Measurements from ENCODE around the gene UBE2S. TPM values are rescaled to one million over a fixed set of nuclear protein-coding genes. Genes with fewer than 3 reads are reported as not detected.

Gene UBE2S
- total RNA-seq, 4 donors from 2014 or later: 3.2 to 141 (median 21.5) TPM

DNA sequence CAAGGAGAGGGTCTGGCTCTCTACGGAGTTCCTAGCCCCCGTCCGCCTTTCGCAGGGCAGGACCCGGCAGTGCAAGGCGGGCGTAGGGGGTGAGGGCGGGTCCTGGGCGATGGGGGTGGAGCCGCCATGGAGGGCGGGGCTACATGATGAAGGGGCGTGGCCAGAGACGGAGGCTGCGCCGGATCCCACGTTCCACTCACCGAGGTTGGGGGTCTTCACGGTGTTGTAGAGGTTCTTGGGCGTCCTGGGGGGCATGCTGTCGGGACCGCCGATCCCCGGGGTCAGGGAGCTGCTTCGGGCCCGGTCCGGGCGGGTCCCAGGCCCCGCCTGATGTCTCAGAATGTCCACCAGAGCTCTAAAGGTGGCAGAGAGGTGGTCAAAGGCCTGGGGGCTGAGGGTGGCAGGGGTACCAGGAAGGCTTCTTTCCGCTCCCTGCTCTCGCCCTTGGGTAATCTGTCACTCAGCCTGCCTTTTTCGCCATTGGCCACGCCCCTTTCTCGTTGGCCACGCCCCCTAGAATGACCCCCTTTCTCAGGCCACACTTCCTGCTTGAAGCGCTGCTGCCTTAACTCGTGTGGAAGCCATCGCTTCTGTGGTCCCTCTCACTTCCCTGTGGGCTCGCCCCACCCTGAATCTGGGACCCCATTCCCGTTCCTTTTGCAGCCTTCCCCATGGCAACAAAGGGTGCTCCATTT, 33.0 kb upstream of the UBE2S start:
- H3K4me3 ChIP-seq: no peak overlapping the region
- no peaks in the 10 kb centered on the region for H3K9me3 ChIP-seq
- H3K27me3 ChIP-seq: peaks cover 17 to 54% of the 10 kb centered on the region in 2 donors
- DNase-seq: no peak
- no peak overlapping the region for H3K27ac ChIP-seq
- TF ChIP-seq, protein P1, sequence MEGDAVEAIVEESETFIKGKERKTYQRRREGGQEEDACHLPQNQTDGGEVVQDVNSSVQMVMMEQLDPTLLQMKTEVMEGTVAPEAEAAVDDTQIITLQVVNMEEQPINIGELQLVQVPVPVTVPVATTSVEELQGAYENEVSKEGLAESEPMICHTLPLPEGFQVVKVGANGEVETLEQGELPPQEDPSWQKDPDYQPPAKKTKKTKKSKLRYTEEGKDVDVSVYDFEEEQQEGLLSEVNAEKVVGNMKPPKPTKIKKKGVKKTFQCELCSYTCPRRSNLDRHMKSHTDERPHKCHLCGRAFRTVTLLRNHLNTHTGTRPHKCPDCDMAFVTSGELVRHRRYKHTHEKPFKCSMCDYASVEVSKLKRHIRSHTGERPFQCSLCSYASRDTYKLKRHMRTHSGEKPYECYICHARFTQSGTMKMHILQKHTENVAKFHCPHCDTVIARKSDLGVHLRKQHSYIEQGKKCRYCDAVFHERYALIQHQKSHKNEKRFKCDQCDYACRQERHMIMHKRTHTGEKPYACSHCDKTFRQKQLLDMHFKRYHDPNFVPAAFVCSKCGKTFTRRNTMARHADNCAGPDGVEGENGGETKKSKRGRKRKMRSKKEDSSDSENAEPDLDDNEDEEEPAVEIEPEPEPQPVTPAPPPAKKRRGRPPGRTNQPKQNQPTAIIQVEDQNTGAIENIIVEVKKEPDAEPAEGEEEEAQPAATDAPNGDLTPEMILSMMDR (IDR thresholded peaks at IDR 0.05): no peak
- no peak for TF ChIP-seq POLR2A (IDR thresholded peaks at IDR 0.05)
- H3K4me1 ChIP-seq: no peaks in the 10 kb centered on the region
- intact Hi-C loops (cut with DNase I; ENCODE audit: low total_unique reads): no loop called here
- H3K36me3 ChIP-seq: no peaks in the 10 kb centered on the region

DNA sequence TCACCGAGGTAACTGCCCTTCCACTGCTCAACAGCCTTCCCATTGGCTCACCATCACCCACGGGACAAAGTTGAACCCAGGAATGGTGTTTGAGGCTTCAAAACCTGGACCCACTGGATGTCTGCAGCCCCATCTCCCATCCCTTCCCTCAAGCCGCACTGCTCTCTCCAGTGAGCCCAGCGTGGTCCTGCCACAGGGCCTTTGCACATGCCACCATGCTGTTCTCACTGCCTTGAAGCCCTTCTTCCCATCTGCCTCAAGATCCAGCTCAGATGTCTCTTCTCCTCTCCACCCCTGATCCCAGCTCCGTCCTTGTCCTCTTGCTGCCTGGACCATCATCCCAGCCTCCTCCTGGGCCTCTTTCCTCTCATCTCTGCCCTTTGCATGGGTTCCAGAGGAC, 31.5 kb upstream of the UBE2S start:
- TF ChIP-seq, protein P1 (IDR thresholded peaks at IDR 0.05): no peak
- TF ChIP-seq POLR2A (IDR thresholded peaks at IDR 0.05): no peak
- H3K4me3 ChIP-seq: no peak overlapping the region
- H3K4me1 ChIP-seq: no peaks in the 10 kb centered on the region
- H3K9me3 ChIP-seq: no peaks in the 10 kb centered on the region
- DNase-seq: no peak
- H3K27ac ChIP-seq: no peak overlapping the region
- no peaks in the 10 kb centered on the region for H3K36me3 ChIP-seq
- peaks cover 17 to 44% of the 10 kb centered on the region in 2 donors for H3K27me3 ChIP-seq
- intact Hi-C loops (cut with DNase I; ENCODE audit: low total_unique reads): no loop called here

DNA sequence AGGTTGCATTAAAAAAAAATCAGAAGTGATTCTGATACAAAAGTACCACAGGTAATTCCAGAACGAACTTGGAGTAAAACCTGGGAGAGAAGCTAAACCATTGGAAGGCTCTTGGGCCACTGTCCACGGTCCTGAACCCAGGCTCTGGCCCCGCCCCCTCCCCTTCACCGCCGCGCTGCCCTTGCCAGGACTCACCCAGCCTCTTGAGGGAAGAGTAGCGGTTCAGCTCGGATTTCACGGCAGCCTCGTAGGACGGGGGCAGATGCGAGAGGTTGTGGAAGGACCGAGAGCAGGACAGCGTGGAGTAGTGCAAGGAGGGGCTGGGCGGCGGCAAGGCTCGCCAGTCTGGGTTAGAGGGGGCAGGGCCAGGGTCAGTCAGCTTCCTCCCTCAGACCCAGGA, 29.8 kb upstream of the UBE2S start:
- Histone ChIP-seq H3K36me3 (no peaks in the 10 kb centered on the region), H3K4me1 (no peaks in the 10 kb centered on the region), H3K27me3 (peaks cover 17 to 40% of the 10 kb centered on the region in 2 donors), H3K27ac (no peak overlapping the region), H3K4me3 (no peak overlapping the region), H3K9me3 (no peaks in the 10 kb centered on the region)
- intact Hi-C loops (cut with DNase I; ENCODE audit: low total_unique reads): no loop called here
- no peak for TF ChIP-seq POLR2A (IDR thresholded peaks at IDR 0.05)
- TF ChIP-seq, protein P1 (IDR thresholded peaks at IDR 0.05): no peak
- DNase-seq: no peak

DNA sequence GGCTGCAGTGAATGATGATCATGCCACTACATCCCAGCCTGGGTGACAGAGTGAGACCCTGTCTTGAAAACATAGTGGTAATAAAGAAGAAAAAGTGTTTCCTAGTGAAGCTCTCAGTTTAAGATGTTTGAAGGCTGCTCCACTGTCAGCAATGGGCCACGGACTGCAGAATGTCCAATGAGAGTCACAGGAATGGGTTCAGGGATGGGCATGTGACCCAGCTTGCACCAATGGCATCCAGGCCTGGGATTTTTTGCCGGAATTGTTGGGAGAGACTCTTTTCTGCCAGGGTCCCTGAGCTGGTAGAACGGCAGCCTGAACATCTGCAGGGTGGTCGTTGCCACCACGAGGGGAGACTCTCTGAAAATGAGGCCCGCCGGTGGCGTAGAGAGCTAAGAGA, 29.3 kb upstream of the UBE2S start:
- no peak for DNase-seq
- Histone ChIP-seq H3K4me1 (no peaks in the 10 kb centered on the region), H3K4me3 (no peak overlapping the region), H3K9me3 (no peaks in the 10 kb centered on the region), H3K27ac (no peak overlapping the region), H3K27me3 (peaks cover 14 to 44% of the 10 kb centered on the region in 2 donors), H3K36me3 (no peaks in the 10 kb centered on the region)
- intact Hi-C loops (cut with DNase I; ENCODE audit: low total_unique reads): no loop called here
- TF ChIP-seq, protein P1 (IDR thresholded peaks at IDR 0.05): no peak
- TF ChIP-seq POLR2A (IDR thresholded peaks at IDR 0.05): no peak

DNA sequence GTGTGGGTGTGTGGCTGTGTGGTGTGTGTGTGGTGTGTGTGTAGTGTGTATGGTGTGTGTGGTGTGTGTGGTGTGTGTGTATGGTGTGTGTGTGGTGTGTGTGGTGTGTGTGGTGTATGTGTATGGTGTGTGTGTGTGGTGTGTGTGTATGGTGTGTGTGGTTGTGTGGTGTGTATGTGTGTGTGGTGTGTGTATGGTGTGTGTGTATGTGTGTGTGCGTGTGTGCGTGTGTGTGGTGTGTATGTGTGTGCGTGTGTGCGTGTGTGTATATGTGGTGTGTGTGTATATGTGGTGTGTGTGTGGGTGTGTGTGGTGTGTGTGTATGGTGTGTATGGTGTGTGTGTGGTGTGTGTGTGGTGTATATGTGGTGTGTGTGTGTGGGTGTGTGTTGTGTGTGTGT, 27.4 kb upstream of the UBE2S start:
- H3K4me3 ChIP-seq: no peak overlapping the region
- TF ChIP-seq, protein P1 (IDR thresholded peaks at IDR 0.05): no peak
- no peak for TF ChIP-seq POLR2A (IDR thresholded peaks at IDR 0.05)
- peaks cover 4 to 30% of the 10 kb centered on the region in 2 donors for H3K27me3 ChIP-seq
- no peaks in the 10 kb centered on the region for H3K4me1 ChIP-seq
- intact Hi-C loops (cut with DNase I; ENCODE audit: low total_unique reads): no loop called here
- H3K9me3 ChIP-seq: no peaks in the 10 kb centered on the region
- H3K36me3 ChIP-seq: no peaks in the 10 kb centered on the region
- DNase-seq: no peak
- H3K27ac ChIP-seq: no peak overlapping the region
